ENCODE results near the gene IGSF3. TPM values are rescaled to one million over a fixed set of nuclear protein-coding genes. Genes with fewer than 3 reads are reported as not detected.
A peak's percentile ranks its signal among the peaks of the same experiment; 100 is the strongest.

Gene IGSF3
- total and polyA plus RNA-seq, 2 of the 8 experiments (the other 6 are each of a cell fraction or from before 2014, with no cell fraction given) = 30.0 to 32.2 TPM

DNA sequence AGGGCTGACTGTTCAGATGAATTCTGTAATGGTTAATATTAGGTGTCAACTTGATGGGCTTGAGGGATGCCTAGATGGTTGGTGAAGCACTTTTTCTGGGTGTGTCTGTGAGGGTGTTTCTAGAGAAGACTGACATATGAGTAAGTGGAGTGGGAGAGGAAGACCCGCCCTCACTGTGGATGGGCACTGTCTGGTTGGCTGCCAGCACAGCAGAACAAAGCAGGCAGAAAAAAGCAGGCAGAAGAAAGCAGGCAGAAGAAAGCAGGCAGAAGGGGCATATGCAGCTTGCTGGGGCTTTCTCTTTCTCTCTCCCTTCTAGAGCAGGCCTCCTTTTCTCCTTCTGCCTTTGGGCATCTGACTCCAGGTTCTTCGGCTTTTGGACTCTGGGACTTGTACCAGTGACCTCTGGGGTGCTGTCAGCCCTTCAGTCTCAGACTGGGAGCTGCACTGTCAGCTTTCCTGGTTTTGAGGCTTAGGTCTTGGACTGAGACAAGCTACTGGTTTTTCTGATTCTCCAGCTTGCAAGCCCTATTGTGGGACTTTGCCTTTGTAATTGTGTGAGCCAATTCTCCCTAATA lies 43.8 kb upstream of the IGSF3 start:
- WGBS, 2 experiments (ENCODE audit: extremely low coverage in 1 of 2, insufficient coverage in 1 of 2, insufficient read length in 1 of 2, insufficient replicate concordance in 2 of 2, low coverage in 1 of 2, low lambda C conversion rate in 2 of 2, missing lambda C conversion rate in 1 of 2) = 72% methylated on average over 2 of the region's 2 CpGs; no CpG with 5 or more reads in 1 of the 2 experiments
- H3K4me2 ChIP-seq (ENCODE audit: insufficient read depth in 1 of 2, low read depth in 2 of 2, low read length in 2 of 2) = no peak overlapping the region; a peak in 1 of 4 replicates
- no peaks in the 10 kb centered on the region for H3K79me1 ChIP-seq (ENCODE audit: low read depth, low read length)
- H3K27me3 ChIP-seq (replicated peaks in 1 of 4; ENCODE audit: control insufficient read depth in 3 of 4, extremely low read depth in 1 of 4, insufficient read depth in 3 of 4, low read length in 3 of 4) = no peaks in the 10 kb centered on the region
- H3K14ac ChIP-seq (ENCODE audit: insufficient read length) = no peak overlapping the region
- H3K23ac ChIP-seq (ENCODE audit: insufficient read length) = no peak overlapping the region
- H3K23me2 ChIP-seq (ENCODE audit: low read depth, low read length) = no peaks in the 10 kb centered on the region
- FAIRE-seq (no peak), DNase-seq (ENCODE audit: low read depth in 1 of 2, low spot score in 2 of 2) (no peak)
- 0 out of 2 replicates have a peak overlapping the region, but pooled peaks have one; percentile 18 for H2BK15ac ChIP-seq (ENCODE audit: low read length)
- peak overlapping the region; percentile 55; the same call in 1 of the 2 replicates for H2BK5ac ChIP-seq (ENCODE audit: low read depth, low read length)
- H4K5ac ChIP-seq (ENCODE audit: insufficient read length, low read depth, low read length) = no peak overlapping the region
- no peak overlapping the region for H3K9ac ChIP-seq (replicated peaks in 1 of 4; ENCODE audit: extremely low read depth in 1 of 4, low read depth in 3 of 4, low read length in 3 of 4)
- ChIA-PET CTCF (ENCODE audit: partially characterized antibody) (interaction anchor here (0.8 to 3.0 kb wide), 3 partner anchors 14 to 137 kb away, joined by 3 to 17 read pairs (median 6); no protein-coding TSS in a partner anchor), POLR2A (ENCODE audit: partially characterized antibody) (no interaction called here)
- H4K8ac ChIP-seq (ENCODE audit: extremely low read depth, insufficient read depth, low read length) = no peak overlapping the region
- peak overlapping the region; percentile 64 for H3K18ac ChIP-seq (ENCODE audit: extremely low read depth, low read length)
- H2BK120ac ChIP-seq (replicated peaks; ENCODE audit: low read depth, low read length) = peak overlapping the region; percentile 95
- 0 out of 2 replicates have a peak overlapping the region, but pooled peaks have one; percentile 77 for H2BK20ac ChIP-seq (ENCODE audit: low read length)
- H3K56ac ChIP-seq (replicated peaks; ENCODE audit: insufficient read length, low read depth, low read length) = no peak overlapping the region
- H3K9me3 ChIP-seq (ENCODE audit: insufficient read depth in 2 of 2, low read depth in 1 of 2, low read length in 1 of 2) = peaks cover 0 to 5% of the 10 kb centered on the region in 2 experiments; a peak in 1 of 4 replicates
- H3K4me3 ChIP-seq (ENCODE audit: extremely low read depth in 1 of 4, insufficient read depth in 2 of 4, low read depth in 3 of 4, low read length in 4 of 4) = no peak overlapping the region
- H3K27ac ChIP-seq (ENCODE audit: low read depth, low read length) = no peak overlapping the region
- H4K20me1 ChIP-seq (replicated peaks in 1 of 2; ENCODE audit: control insufficient read depth in 1 of 2, insufficient read depth in 2 of 2, low read length in 2 of 2) = no peaks in the 10 kb centered on the region
- H3K4me1 ChIP-seq (replicated peaks in 1 of 4; ENCODE audit: control insufficient read depth in 3 of 4, insufficient read depth in 4 of 4, low read length in 3 of 4) = peaks cover 6 to 22% (median 9%) of the 10 kb centered on the region in 4 experiments
- peak overlapping the region; percentile 71 for H3K4ac ChIP-seq (replicated peaks; ENCODE audit: insufficient read length, low read depth, low read length)
- no peak overlapping the region for H2AFZ ChIP-seq (ENCODE audit: low read length)
- no peak overlapping the region for H2AK5ac ChIP-seq (ENCODE audit: low read depth, low read length)
- peak overlapping the region; percentile 48 for H4K91ac ChIP-seq (replicated peaks; ENCODE audit: insufficient read length, low read length)
- H2BK12ac ChIP-seq (ENCODE audit: low read depth, low read length) = no peak overlapping the region
- no peaks in the 10 kb centered on the region for H3K36me3 ChIP-seq (ENCODE audit: control insufficient read depth in 2 of 4, insufficient read depth in 4 of 4, low read length in 3 of 4)
- H3K79me2 ChIP-seq (ENCODE audit: control insufficient read depth in 1 of 2, insufficient read depth in 2 of 2, low read length in 2 of 2) = no peaks in the 10 kb centered on the region
- TF ChIP-seq, protein P1, sequence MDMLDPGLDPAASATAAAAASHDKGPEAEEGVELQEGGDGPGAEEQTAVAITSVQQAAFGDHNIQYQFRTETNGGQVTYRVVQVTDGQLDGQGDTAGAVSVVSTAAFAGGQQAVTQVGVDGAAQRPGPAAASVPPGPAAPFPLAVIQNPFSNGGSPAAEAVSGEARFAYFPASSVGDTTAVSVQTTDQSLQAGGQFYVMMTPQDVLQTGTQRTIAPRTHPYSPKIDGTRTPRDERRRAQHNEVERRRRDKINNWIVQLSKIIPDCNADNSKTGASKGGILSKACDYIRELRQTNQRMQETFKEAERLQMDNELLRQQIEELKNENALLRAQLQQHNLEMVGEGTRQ (IDR thresholded peaks at IDR 0.05; ENCODE audit: low read length) = no peak
- TF ChIP-seq TCF12 (IDR thresholded peaks at IDR 0.05; ENCODE audit: low read depth, low read length) = no peak
- TF ChIP-seq RAD21 (IDR thresholded peaks at IDR 0.05 in 1 of 2, conservative IDR thresholded peaks at IDR 0.05 in 1 of 2; ENCODE audit: low read depth in 2 of 2, low read length in 2 of 2) = no peak
- no peak for TF ChIP-seq GTF2F1 (IDR thresholded peaks at IDR 0.05; ENCODE audit: borderline replicate concordance, low read depth, low read length)
- no peak for TF ChIP-seq MAFK (IDR thresholded peaks at IDR 0.05; ENCODE audit: low read depth, low read length)
- TF ChIP-seq POLR2AphosphoS5 (IDR thresholded peaks at IDR 0.05; ENCODE audit: low read depth, low read length) = no peak
- TF ChIP-seq CHD1 (IDR thresholded peaks at IDR 0.05; ENCODE audit: low read depth, low read length) = no peak
- TF ChIP-seq CHD2 (IDR thresholded peaks at IDR 0.05; ENCODE audit: low read length) = no peak
- no peak for TF ChIP-seq CBX5 (IDR thresholded peaks at IDR 0.05; ENCODE audit: low read depth, low read length)
- TF ChIP-seq KDM1A (IDR thresholded peaks at IDR 0.05; ENCODE audit: borderline replicate concordance, low read length) = no peak
- no peak for TF ChIP-seq E2F6 (IDR thresholded peaks at IDR 0.05)
- TF ChIP-seq SP4 (IDR thresholded peaks at IDR 0.05; ENCODE audit: low read length) = no peak

Measured in H1 (cell line).